OCI-LY3 (cell line): ENCODE measurements around the gene CILP2.

Experiments used
- H2AFZ ChIP-seq: fragments of 200-600, 300-600 bp; shearing (Covaris generic); 2 replicates; pipeline ENCODE4 v1.6.0; 2014; ENCODE audit warnings: antibody characterized with exemption, low read depth, low read length
- H3K27ac ChIP-seq: fragments of 200-600, 300-600 bp; sonication (generic); 2 replicates; pipeline ENCODE4 v1.5.1; 2014; ENCODE audit warnings: mild to moderate bottlenecking, low read length, moderate library complexity, mixed read lengths
- H3K27me3 ChIP-seq: fragments of 200-600, 300-600 bp; sonication (generic); 2 replicates; pipeline ENCODE4 v1.6.1; 2014; ENCODE audit warnings: low read depth, low read length, mixed read lengths
- H3K36me3 ChIP-seq: fragments of 200-600, 300-600 bp; sonication (generic); replicated peaks from 2 replicates; pipeline ENCODE3; 2014; ENCODE audit warnings: low read depth, low read length, mixed read lengths
- H3K4me1 ChIP-seq: fragments of 300-600, 200-600 bp; sonication (generic); 2 replicates; pipeline ENCODE4 v1.6.1; 2014; ENCODE audit warnings: low read length, mixed read lengths
- H3K4me2 ChIP-seq: fragments of 200-600, 300-600 bp; sonication (generic); 2 replicates; pipeline ENCODE4 v1.6.1; 2014; ENCODE audit warnings: low read length, mixed read lengths
- H3K4me3 ChIP-seq: fragments of 300-600, 200-600 bp; sonication (generic); 2 replicates; pipeline ENCODE4 v1.5.1; 2014; ENCODE audit warnings: antibody characterized with exemption, mild to moderate bottlenecking, low read length, moderate library complexity
- H3K79me2 ChIP-seq: fragments of 300-600, 200-600 bp; shearing (Covaris generic); 2 replicates; pipeline ENCODE4 v1.6.1; 2014; ENCODE audit warnings: mild to moderate bottlenecking, low read length, mixed read lengths
- H3K9ac ChIP-seq: fragments of 300-600, 200-600 bp; shearing (Covaris generic); 2 replicates; pipeline ENCODE4 v1.6.0; 2014; ENCODE audit warnings: mild to moderate bottlenecking, low read length, moderate library complexity
- H3K9me3 ChIP-seq: fragments of 200-600, 300-600 bp; shearing (Covaris generic); 2 replicates; pipeline ENCODE4 v1.6.1; 2014; ENCODE audit warnings: low read length, mixed read lengths; ENCODE audit not compliant: insufficient read depth
- H4K20me1 ChIP-seq: fragments of 200-600, 300-600 bp; sonication (generic); 2 replicates; pipeline ENCODE4 v1.6.1; 2016; ENCODE audit warnings: low read length, mixed read lengths; ENCODE audit not compliant: insufficient read depth
- EZH2phosphoT487 ChIP-seq: fragments of 200-600 bp; shearing (Covaris generic); IDR thresholded peaks from 2 replicates; pipeline ENCODE4 v1.6.1; 2018; ENCODE audit warnings: antibody characterized with exemption, mixed run types, low read depth
- TF ChIP-seq, protein P1 (sequence below): fragments of 200-600, 300-600 bp; sonication (generic); IDR thresholded peaks from 2 replicates; pipeline ENCODE4 v1.5.1; 2014; ENCODE audit warnings: antibody characterized with exemption, low read length, low read depth

The CILP2 gene

DNA sequence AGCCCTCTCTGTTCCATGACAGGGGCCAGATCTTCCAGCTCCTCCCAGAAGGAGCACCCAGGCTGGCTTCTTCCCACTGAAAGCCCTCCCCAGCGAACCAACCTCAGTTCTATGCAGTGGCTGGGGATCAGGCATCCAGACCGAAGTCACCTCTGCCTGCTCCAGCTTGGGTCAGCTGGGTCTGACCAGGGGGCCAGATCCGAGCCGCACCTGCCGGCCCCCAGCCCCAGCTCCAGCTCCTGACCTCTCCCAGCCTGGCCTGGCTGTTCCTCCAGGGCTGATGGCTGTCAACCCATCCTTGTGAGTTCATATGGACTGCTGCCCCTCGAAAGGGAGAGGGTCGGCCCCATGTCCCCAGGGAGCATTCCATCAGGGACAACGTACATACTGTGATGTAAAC is 30.7 kb upstream of the CILP2 start:
- Histone ChIP-seq H3K36me3 (peaks cover 27% of the 10 kb centered on the region), H3K9me3 (no peaks in the 10 kb centered on the region), H3K4me2 (no peak overlapping the region), H3K4me3 (no peak overlapping the region), H3K9ac (no peak overlapping the region), H3K79me2 (no peaks in the 10 kb centered on the region), H3K4me1 (no peaks in the 10 kb centered on the region), H2AFZ (no peak overlapping the region), H4K20me1 (no peaks in the 10 kb centered on the region), H3K27ac (no peak overlapping the region), H3K27me3 (no peaks in the 10 kb centered on the region)
- TF ChIP-seq EZH2phosphoT487: no peak
- TF ChIP-seq, protein P1, sequence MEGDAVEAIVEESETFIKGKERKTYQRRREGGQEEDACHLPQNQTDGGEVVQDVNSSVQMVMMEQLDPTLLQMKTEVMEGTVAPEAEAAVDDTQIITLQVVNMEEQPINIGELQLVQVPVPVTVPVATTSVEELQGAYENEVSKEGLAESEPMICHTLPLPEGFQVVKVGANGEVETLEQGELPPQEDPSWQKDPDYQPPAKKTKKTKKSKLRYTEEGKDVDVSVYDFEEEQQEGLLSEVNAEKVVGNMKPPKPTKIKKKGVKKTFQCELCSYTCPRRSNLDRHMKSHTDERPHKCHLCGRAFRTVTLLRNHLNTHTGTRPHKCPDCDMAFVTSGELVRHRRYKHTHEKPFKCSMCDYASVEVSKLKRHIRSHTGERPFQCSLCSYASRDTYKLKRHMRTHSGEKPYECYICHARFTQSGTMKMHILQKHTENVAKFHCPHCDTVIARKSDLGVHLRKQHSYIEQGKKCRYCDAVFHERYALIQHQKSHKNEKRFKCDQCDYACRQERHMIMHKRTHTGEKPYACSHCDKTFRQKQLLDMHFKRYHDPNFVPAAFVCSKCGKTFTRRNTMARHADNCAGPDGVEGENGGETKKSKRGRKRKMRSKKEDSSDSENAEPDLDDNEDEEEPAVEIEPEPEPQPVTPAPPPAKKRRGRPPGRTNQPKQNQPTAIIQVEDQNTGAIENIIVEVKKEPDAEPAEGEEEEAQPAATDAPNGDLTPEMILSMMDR: no peak

DNA sequence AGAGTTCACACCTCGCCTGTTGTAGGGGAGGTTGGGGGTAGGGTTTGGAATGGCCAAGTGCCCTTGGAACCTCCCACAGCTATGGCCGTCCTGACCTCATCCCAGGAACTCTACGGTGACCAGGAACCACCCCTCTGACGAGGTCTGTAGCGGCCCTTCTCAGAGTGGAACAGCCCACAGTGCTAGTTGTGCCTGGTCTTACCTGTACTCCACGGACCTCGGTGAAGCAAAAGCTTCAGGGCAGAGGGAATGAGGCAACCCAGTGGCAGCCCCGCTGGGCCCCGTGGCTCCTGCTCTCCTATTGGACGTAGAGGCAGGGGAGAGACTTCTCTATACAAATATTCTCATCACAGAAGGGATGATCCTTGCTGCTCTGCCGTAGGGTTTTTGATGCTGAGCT is 29.8 kb upstream of the CILP2 start:
- Histone ChIP-seq H3K4me1 (no peaks in the 10 kb centered on the region), H3K27me3 (no peaks in the 10 kb centered on the region), H2AFZ (no peak overlapping the region), H3K4me3 (no peak overlapping the region), H3K36me3 (peaks cover 24% of the 10 kb centered on the region), H3K9ac (no peak overlapping the region), H3K4me2 (no peak overlapping the region), H3K9me3 (no peaks in the 10 kb centered on the region), H3K79me2 (no peaks in the 10 kb centered on the region), H4K20me1 (no peaks in the 10 kb centered on the region), H3K27ac (no peak overlapping the region)
- TF ChIP-seq, protein P1: no peak
- TF ChIP-seq EZH2phosphoT487: no peak

DNA sequence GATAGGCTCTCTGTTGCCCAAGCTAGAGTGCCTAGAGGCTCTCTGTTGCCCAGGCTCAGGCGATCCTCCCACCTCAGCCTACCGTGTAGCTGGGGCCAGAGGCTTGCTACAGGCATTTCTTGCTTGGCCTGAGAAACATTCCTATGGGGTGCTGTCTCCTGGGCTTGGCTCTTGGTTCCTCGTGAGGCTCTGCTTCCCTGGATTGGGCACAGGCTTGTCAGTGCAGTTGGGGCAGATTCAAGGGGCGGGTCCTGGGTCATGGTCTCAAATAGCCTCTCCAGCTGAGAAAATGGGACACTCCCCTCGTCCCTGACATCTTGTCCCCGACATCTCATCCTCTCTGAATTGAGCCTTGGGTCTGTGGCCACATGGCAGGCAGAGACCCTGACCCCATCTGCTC is 27.6 kb upstream of the CILP2 start:
- no peaks in the 10 kb centered on the region for H3K27me3 ChIP-seq
- TF ChIP-seq EZH2phosphoT487: no peak
- TF ChIP-seq, protein P1: no peak

DNA sequence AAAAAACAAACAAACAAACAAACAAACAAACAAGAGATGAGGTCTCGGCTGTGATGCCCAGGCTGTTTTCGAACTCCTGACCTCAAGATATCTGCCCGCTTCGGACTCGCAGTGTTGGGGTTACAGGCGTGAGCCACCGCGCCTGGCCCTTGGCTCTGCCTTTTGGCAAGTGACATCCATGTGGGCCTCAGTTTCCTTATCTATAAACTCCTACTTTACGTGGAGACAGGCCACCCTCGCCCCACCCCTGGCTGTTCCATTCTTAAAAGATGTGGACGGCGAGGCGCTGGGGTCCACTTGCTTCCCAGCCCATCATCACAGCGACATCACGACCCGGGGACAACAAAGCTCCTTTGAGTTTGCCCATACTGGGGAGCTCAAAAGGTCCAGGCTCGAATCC is 24.4 kb upstream of the CILP2 start:
- Histone ChIP-seq H3K36me3 (peaks cover 11% of the 10 kb centered on the region), H3K4me2 (no peak overlapping the region), H3K9ac (no peak overlapping the region), H3K4me1 (peaks cover 13% of the 10 kb centered on the region), H3K27me3 (no peaks in the 10 kb centered on the region), H4K20me1 (no peaks in the 10 kb centered on the region), H3K9me3 (no peaks in the 10 kb centered on the region), H3K4me3 (no peak overlapping the region), H3K27ac (no peak overlapping the region), H2AFZ (no peak overlapping the region), H3K79me2 (peaks cover 25% of the 10 kb centered on the region)
- no peak for TF ChIP-seq EZH2phosphoT487
- TF ChIP-seq, protein P1: no peak

More for the DNA sequence above, 27.6 kb upstream of the CILP2 start:
- Histone ChIP-seq H3K4me3 (no peak overlapping the region), H3K27ac (no peak overlapping the region), H3K4me2 (no peak overlapping the region), H3K36me3 (peaks cover 25% of the 10 kb centered on the region), H4K20me1 (no peaks in the 10 kb centered on the region), H3K9me3 (no peaks in the 10 kb centered on the region), H3K9ac (no peak overlapping the region), H3K4me1 (peaks cover 3% of the 10 kb centered on the region; the same call in 1 of the 2 replicates), H3K79me2 (no peaks in the 10 kb centered on the region; the same call in 1 of the 2 replicates), H2AFZ (no peak overlapping the region)
